CD4-positive, alpha-beta T cell treated with Interferon gamma for 1 hour (primary cell): Measurements from ENCODE around the gene HOXA13.

Source experiments
- DNase-seq: peaks from one replicate; pipeline ENCODE4 v3.0.0-alpha.2; 2020

HOXA13 gene

DNA sequence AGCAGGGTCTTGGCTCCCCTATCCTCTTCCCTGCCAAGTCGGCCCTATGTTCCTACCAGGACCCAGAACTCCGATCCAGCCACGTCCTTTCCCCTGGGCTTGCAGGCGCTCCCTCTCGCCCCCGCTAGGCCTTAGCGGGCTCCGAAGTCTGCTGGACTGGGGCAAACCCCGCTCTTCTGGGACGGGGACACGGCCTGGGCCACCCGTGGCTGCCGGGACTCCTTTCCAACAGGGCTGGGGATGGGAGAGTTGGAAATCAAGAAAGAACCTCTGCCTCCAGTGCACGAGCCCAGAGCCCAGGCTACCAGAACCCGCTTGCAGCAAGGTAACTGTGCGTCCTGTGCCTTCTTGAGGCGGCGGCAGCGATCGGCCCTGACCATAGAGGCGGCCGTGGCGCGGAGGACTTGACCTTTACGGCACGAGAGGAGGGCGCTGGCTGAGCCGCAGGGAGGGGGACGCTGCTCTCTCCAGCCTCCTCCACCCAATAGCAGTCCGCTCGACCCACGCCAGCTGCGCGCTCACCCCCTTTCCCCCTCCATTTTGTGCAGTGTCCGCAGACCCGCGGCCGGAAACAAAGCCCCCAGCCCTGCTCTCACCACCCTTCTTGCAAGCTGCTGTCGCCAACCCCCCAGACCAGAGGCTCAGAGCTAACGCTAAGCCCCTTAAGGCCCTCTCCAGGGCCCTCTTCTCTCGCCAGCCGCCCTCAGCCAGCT lies 7.9 kb downstream of the HOXA13 start:
- DNase-seq, result no peak

- no peak for DNase-seq
Observed at GRCh38 chr7:27191161-27191731, 8.6 kb downstream of the HOXA13 start.

DNA sequence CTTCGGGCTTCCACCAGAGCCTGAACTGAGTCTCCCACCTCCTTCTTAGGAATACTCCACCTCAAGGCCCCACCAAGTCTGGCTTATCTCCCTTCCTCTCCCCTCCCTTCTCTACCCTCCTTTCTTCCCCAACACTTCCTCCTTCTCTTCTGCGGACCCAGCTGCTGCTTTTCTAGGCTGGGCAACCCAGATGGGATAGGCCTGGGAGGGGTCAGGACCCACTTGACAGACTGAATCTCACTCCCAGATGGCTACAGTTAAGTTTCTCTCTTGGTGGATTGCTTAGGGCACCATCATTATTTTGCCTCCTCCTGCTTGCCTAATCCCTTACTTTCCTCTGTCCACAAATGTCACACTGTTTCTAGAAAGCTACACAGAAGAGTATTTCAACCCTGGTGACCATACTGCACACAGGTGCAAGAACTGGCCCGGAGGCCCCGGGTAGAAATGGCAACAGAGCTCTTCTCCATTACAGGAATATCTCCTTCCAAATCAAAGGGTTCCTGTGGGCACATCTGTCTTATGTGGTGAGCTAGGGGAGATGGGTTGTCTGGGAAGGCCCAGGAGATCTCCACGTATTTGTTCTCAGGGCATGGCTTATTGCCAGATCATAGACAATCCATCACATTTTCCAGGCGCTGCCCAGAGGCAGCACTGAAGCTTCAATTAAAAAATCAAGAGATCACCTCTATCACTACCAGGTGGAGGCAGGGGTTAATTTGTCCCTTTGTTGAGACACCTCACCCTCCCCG lies 9.7 kb downstream of the HOXA13 start:
- no peak for DNase-seq

DNA sequence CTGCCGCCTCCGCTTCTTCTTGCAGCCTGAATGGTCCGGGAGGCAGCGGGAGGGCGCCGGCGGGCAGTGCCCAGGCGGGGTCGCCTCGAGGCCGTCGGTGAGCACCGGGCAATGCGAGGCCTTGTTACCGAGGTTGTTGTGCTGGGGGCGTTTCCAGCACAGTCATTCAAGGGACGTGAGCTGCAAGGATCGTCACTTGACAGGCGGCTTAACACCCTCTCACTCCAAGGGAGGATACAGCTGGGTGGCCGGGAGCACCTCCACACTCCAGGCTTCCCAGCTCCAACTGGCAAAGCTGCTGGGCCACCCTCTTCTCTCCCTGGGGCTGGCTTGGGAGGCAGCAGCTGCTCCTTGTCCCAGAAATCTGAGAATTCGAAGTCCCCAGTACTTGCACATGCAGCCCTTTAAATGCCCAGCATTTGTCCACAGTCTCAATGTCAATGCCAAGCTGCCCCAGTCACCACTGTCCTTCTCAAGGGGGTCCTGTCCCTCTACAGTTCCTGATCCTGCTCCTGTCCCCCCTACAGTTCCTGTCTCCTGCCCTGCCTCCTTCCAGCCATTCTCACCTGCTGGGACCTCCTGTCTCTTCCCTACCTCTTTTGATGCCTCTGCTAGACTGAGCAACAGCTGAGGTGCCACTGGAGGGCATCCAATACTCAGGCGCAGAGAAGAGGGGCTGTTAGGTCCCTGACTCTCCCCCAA lies 10.4 kb downstream of the HOXA13 start:
- DNase-seq, result no peak

DNA sequence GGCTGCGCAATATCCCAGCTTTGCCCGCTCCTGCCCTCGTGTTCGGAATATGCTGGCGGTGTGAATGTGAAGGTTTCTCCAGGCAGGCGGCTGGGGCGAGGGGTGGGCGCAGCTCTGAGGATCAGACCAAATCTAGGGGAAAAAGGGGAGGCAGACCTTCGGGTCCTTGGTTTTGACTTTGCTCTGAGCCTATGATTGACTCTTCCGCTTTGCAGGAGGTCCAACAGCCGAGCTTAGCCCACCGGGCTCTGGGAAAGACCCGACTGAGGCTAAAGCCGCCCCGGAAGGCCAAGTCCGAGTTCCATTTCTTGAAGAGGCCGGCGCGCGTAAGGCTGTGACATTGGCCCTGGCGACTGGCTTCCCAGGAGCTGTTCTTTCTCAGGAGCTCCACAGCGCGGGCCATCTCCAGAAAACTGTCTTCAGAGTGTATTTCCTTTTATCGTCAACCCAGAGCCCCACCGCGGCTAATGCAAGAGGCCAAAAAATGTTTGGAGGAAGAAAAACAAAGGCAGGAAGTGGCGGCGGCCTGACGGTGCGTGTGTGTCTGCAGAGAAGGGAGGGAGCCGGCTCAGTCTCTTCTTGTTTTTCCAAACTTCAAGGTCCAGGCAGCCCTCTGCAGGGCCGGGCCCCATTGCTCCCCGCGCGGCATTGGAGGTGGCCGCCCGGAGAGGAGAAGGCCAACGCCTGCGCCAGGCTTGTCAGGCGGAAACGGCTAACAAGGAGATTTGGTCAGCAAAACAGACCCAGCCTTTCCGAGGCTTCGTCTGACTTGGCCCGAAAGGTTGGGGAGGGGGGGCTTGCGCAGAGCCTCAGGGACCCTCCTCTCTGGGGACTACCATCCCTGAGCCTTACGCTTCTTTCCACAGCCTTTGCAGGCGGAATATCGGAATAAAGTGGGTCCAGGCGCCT lies 11.3 kb downstream of the HOXA13 start:
- peak; percentile 49 for DNase-seq

GRCh38 chr7:27187475-27188385 lies 12.2 kb downstream of the HOXA13 start:
- no peak for DNase-seq

GRCh38 chr7:27186668-27187474 lies 13.0 kb downstream of the HOXA13 start:
- DNase-seq, result no peak

- DNase-seq, result no peak
Observed at GRCh38 chr7:27185854-27186667, 13.8 kb downstream of the HOXA13 start.

GRCh38 chr7:27185013-27185853 lies 14.7 kb downstream of the HOXA13 start, which contains the start of gene HOXA11:
Gene HOXA11 (minus strand): TSS chr7:27185232. CDS start chr7:27185144, 88 bp downstream.
- no peak for DNase-seq

DNA sequence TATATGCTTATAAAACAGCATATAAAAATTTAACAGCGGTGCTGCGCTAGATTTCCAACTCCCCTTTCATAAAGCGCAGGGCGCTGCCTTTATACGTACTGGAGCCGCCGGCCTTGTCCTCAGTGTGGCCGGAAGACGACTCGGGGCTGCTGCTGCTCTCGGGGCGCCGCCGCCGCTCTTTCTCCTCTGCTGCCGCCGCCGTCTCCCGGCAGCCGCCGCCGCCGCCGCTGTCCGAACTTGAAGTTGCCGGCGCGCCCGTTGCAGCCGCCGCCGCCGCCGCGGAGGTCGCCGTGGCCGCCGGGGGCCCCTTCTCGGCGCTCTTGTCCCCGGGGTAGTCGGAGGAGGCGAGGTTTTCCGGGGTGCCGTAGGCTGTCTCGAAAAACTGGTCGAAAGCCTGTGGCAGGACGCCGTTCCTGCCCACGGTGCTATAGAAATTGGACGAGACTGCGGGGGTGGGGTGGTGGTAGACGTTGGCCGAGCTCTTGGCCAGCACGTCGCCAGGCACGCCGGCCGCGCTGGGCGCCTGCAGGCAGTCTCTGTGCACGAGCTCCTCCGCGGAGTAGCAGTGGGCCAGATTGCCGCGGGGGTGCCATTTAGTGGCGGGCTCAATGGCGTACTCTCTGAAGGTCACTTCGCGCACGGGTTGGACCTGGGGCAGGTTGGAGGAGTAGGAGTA lies 15.4 kb downstream of the HOXA13 start:
- DNase-seq, result no peak

DNA sequence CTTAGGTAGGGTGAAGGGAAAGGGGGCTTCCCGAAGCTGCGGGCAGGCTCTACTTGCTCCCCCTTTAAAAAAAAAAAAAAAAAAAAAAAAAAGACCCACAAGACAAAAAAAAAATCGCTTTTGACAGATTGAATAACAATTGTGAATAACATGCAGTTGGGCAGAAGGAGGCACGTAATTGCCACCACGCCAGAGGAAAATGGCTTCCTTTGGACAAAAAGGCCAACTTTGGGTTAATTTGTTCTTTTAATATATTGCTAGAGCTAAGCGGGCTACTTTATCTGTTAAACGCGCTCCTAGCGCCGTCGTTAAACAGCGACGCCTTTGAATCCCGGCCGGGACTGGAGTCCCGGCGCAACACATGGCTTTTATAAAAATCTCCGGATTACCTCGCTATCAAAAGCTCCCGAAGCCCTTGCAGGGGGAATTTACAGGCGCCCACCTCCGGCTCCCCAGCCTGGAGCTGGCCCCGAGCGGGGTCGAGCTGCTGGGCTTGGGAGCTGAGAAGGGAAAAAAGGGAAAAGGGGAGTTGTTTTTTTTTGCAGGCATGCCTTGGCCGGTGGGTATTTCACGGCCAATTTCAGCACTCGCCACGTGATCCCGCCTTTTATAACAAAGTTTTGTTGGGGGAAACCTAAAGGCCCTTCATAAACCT lies 16.1 kb downstream of the HOXA13 start:
- no peak for DNase-seq

DNA sequence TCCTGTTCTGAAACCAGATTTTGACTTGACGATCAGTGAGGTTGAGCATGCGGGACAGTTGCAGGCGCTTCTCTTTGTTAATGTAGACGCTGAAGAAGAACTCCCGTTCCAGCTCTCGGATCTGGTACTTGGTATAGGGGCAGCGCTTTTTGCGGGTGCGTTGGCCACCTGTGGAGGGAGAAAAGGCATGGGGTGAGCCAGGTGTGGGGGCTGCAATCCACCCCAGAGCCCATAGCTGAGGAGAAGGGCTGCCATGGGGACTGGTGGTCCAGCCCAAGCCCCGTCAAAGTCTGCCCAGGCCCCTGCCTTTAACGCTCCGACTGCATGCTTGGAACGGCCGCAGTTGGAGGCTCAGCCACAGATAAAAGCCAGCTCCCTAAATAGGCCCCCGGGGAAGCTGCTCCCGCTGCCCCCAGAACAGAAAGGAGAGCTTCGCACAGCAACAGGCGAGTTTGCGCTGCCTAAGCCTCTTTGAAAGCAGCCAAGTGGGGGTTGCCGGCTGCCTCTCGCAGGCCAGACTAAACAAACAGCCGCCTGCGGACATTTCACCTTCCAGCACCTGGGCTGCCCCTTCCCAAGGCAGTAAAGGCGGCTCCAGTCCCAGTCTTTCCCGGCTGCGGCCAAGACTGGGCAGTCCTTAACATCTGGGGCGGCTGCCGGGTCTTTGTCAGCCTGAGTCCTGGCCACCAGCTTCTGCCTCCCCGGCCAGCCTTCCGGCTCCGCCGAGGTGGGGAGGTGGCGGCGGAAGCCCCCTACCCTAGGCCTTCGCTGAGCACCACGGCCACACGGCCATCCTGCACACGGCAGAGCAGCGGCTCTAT lies 16.8 kb downstream of the HOXA13 start:
- DNase-seq, result no peak

DNA sequence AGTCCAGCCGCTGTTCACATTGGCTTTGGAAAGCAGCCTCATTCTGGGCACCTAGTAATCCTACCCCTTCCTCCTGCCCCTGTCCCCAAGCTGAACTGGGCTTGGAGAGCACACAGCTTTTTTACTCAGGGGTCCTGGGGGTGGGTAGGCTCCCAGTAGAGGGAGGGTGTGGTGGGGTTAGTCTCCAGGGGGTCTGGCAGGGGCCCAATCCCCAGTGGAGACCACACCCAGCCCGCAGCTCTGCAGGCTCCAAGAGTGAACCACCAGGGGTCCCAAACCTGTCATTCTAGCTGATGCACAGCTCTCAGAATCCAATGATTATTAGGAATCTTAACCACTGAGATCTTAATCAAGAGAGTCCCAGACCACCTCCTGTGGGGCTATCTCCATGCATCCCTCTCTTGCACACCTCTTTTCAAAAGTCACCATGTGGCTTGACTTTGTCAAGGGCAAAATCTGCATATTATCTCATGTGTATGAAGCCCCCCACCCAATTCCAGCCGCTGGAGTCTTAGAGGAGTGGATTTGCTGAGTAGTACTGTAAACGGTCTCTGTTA lies 17.5 kb downstream of the HOXA13 start:
- no peak for DNase-seq

DNA sequence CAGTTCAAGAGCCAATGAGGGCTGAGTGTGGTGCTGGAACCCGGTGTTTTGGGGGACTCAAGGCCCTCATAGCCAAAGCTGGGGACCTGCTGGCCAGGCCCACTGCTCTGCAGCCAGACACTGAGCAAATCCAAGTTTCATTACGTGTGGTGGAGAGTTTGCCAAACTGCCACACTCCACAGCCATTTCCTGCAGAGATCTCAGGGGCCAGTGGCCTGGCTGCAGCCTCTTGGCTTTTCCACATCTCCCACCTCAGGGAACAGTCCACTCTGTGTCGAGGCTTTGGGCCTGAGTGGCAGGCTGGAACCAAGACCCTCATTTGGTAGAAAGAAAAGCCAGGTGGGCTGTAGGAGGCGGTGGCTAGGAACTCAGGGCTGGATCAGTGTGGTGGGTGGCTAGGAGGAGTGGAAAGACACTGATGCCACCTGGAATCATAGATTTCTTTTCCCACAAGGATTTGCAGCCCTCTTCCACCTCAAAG lies 18.1 kb downstream of the HOXA13 start:
- no peak for DNase-seq
